Stimulated activated CD8-positive, alpha-beta memory T cell treated with anti-CD3 and anti-CD28 coated beads, Interleukin-12 subunit alpha, Interleukin-12 subunit beta, amount 100 ng/mL, for 24 hours (primary cell): ENCODE data around the gene EVC.

Source experiments
- DNase-seq: peaks from one replicate; pipeline ENCODE4 v3.0.0-alpha.2; 2020; ENCODE audit errors: extremely low read depth

EVC gene

GRCh38 chr4:5730993-5731990 is 20.3 kb downstream of the EVC start:
- no peak for DNase-seq

GRCh38 chr4:5732158-5732557 is 21.2 kb downstream of the EVC start:
- DNase-seq, result no peak

GRCh38 chr4:5734853-5735252 is 23.9 kb downstream of the EVC start:
- no peak for DNase-seq

- DNase-seq, result no peak
These were observed 24.5 kb downstream of the EVC start for GRCh38 chr4:5735463-5735862.

- no peak for DNase-seq
These were observed 27.1 kb downstream of the EVC start for GRCh38 chr4:5738061-5738460.

- DNase-seq, result no peak
These were observed 31.4 kb downstream of the EVC start for GRCh38 chr4:5742388-5742787.

- DNase-seq, result no peak
These were observed 32.0 kb downstream of the EVC start for GRCh38 chr4:5742968-5743367.

- DNase-seq, result no peak
These were observed 35.2 kb downstream of the EVC start for GRCh38 chr4:5746250-5746649.

- no peak for DNase-seq
These were observed 36.1 kb downstream of the EVC start for GRCh38 chr4:5746829-5747737.

- no peak for DNase-seq
These were observed 36.9 kb downstream of the EVC start for GRCh38 chr4:5747738-5748375.

GRCh38 chr4:5749568-5749967 is 38.6 kb downstream of the EVC start:
- no peak for DNase-seq

GRCh38 chr4:5750052-5750945 is 39.3 kb downstream of the EVC start:
- no peak for DNase-seq

- DNase-seq, result no peak
These were observed 40.1 kb downstream of the EVC start for GRCh38 chr4:5750946-5751665.

GRCh38 chr4:5751666-5752375 is 40.8 kb downstream of the EVC start:
- DNase-seq, result no peak

GRCh38 chr4:5752376-5753184 is 41.6 kb downstream of the EVC start:
- DNase-seq, result no peak

GRCh38 chr4:5753366-5753765 is 42.4 kb downstream of the EVC start:
- DNase-seq, result no peak

GRCh38 chr4:5753766-5754528 is 42.9 kb downstream of the EVC start:
- DNase-seq, result no peak

GRCh38 chr4:5754529-5754881 is 43.5 kb downstream of the EVC start:
- DNase-seq, result no peak
